ENCODE measurements around the gene OR7G3. TPM values are rescaled to one million over a fixed set of nuclear protein-coding genes. Genes with fewer than 3 reads are reported as not detected.

Gene OR7G3
- total and polyA plus RNA-seq, 5 experiments from 2014 or later, result not detected

DNA sequence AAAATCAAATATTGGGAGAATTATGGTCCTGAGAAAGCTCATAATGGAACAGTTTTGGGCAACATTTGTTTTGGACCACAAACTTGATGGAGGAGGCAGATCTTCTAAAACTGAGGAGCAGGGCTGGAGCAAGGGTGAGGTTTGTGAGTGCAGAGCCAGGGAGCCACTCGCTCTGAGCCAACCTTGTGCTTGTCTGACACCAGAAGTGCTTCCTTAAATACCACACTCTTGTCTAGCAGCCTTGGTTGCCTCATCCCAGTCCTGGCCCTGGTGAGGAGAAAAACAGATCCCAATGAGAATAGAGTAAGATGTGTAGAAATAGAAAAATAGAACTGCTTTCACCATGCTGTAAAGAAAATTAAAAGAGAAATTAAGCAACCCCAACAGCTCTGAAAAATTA lies 20.1 kb upstream of the OR7G3 start:
- H3K4me1 Mint-ChIP-seq, result peaks cover 38 to 75% (median 62%) of the 10 kb centered on the region in 4 donors
- ATAC-seq (no peak), DNase-seq (no peak)
- no peak overlapping the region for H3K4me3 Mint-ChIP-seq
- peaks cover 9 to 46% (median 26%) of the 10 kb centered on the region in 9 donors for H3K9me3 Mint-ChIP-seq
- H3K27me3 Mint-ChIP-seq, result no peaks in the 10 kb centered on the region
- no peak overlapping the region for H3K27ac Mint-ChIP-seq
- POLR2A ChIA-PET, result interaction anchor here (0.6 kb wide), 1 partner anchor 161 kb away, joined by 3 read pairs; no protein-coding TSS in a partner anchor
- H3K36me3 Mint-ChIP-seq, result peaks cover 40 to 80% (median 68%) of the 10 kb centered on the region in 3 donors

DNA sequence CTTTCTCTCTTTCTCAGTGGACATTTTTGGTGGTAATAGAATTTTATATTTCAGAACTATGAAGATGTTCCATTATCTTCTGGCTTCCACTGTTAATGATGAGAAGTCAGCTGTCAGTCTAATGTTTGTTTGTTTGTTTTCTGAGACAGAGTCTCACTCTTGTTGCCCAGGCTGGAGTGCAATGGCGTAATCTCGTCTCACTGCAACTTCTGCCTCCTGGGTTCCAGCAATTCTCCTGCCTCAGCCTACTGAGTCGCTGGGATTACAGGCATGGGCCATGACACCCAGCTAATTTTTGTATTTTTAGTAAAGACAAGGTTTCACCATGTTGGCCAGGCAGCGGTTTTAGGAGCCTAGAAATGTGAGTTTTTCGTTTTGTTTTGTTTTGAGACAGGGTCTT lies 18.2 kb upstream of the OR7G3 start:
- POLR2A ChIA-PET, result no interaction called here
- H3K4me1 Mint-ChIP-seq, result peaks cover 32 to 74% (median 60%) of the 10 kb centered on the region in 4 donors
- no peak for ATAC-seq
- no peaks in the 10 kb centered on the region for H3K27me3 Mint-ChIP-seq
- no peak for DNase-seq
- peak overlapping the region in 4 of 10 donors; percentile 2 to 30 (median 8) for H3K4me3 Mint-ChIP-seq
- peaks cover 28 to 62% (median 51%) of the 10 kb centered on the region in 3 donors for H3K36me3 Mint-ChIP-seq
- H3K27ac Mint-ChIP-seq, result peak overlapping the region in 1 of 10 donors; percentile 9
- H3K9me3 Mint-ChIP-seq, result peaks cover 9 to 32% (median 18%) of the 10 kb centered on the region in 9 donors

DNA sequence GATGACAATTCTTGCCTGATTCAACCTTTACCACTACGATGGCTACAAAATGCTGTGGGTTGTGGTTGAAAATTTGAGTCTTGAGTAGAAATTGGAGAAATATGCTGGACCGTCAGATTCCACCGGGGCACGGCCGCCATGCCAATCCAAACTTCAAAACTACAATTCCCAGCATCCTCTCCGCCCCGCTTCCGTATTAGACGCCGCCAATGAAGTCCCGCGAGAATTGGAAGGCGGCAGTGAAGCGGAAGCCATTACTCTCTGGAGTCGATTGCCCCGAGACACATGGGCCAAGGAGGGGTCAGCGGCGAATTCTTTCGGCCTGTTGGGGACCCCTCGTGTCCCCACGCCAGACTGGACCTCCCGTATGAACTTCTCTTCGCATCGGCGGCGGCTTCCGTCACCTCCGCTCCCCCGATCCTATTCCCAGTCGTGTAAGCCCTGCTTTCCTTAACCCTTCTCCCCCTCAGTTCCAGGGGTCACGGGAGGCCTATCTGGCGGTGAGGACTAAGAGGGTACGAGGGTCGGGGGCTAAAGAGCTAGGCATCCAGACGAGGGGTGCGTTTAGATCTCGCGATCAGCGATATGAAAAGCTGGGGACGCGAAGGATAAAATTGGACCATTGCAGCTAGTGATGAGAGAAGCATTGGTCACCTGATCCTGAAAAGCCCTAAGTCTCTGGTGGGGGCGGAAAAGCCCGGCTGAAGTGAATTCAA lies 13.6 kb upstream of the OR7G3 start, which contains the start of gene ZNF317:
ZNF317 (plus strand) TSS at position 239 of the 716 bp plus-strand sequence. CDS start 15,620 bp downstream, outside the sequence.
- POLR2A ChIA-PET, result interaction anchor here (0.6 kb wide), 1 partner anchor 860 kb away, joined by 4 read pairs; no protein-coding TSS in a partner anchor
- H3K27ac Mint-ChIP-seq, result peak within 1 kb of the TSS; percentile 97 to 100 (median 98)
- peaks cover 12 to 26% (median 24%) of the 10 kb centered on the region in 3 donors for H3K36me3 Mint-ChIP-seq
- peak within 1 kb of the TSS; percentile 95 to 99 (median 98) for H3K4me3 Mint-ChIP-seq
- H3K27me3 Mint-ChIP-seq, result peaks cover 0 to 2% (median 0%) of the 10 kb centered on the region in 5 donors
- H3K9me3 Mint-ChIP-seq, result peaks cover 7 to 18% (median 12%) of the 10 kb centered on the region in 9 donors
- ATAC-seq, result peak; percentile 92
- H3K4me1 Mint-ChIP-seq, result peaks cover 14 to 48% (median 40%) of the 10 kb centered on the region in 4 donors
- DNase-seq, result peak; percentile 73 to 97 (median 89)

DNA sequence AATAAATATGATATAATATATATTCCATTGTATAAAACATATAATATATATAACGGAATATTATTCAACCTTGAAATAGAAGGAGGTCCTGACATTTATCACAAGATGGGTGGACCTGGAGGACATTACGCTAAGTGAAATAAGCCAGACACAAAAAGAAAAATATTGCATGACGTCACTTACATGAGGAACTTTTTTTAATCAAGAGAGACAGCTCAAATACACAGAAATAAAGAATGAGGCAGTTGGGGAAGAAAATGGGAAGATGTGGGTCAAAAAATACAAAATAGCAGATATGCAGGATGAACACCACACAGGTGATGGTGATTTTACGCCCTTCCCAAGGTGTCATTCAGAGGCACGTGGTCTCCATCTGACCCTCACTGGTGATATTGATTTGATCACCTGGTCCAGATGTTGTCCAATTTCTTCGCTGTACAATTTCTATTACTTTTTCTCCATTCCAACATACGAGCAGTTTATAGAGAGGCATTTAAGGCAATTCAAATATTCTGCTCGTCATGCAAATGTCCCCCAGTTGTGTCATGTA lies 12.9 kb upstream of the OR7G3 start:
- Mint-ChIP-seq H3K4me1 (peaks cover 13 to 47% (median 39%) of the 10 kb centered on the region in 4 donors), H3K27me3 (peaks cover 0 to 2% (median 0%) of the 10 kb centered on the region in 5 donors), H3K36me3 (peaks cover 9 to 20% (median 18%) of the 10 kb centered on the region in 3 donors), H3K27ac (peak overlapping the region; percentile 97 to 100 (median 98)), H3K9me3 (peaks cover 3 to 11% (median 6%) of the 10 kb centered on the region in 9 donors), H3K4me3 (peak overlapping the region; percentile 95 to 99 (median 98))
- no peak for DNase-seq
- ATAC-seq, result peak; percentile 7 to 25
- POLR2A ChIA-PET, result interaction anchor here (0.6 to 0.7 kb wide), 2 partner anchors 482 to 860 kb away, joined by 3 to 4 read pairs; no protein-coding TSS in a partner anchor

DNA sequence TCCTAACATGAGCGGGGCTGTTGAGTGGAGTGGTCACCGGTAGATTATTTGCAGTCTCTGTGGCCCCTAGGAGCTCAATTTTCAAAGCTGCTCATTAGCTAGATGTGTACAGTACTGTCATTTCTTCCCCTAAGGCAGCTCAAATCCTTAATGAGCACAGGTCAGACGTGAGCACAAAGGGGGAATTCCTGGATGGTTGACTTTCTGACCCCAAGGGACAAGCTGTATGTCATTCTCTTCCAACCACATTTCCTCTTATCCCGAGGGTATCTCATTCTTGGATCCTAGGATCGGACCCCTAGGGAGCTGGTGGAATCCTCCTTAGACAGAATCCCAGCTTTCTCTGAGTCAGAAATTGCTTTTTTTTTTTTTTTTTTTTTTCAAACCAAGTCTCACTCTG lies 5.7 kb upstream of the OR7G3 start:
- Mint-ChIP-seq H3K4me3 (no peak overlapping the region), H3K4me1 (peaks cover under 1 to 16% (median 11%) of the 10 kb centered on the region in 4 donors), H3K36me3 (no peaks in the 10 kb centered on the region), H3K27ac (no peak overlapping the region), H3K9me3 (no peaks in the 10 kb centered on the region), H3K27me3 (peaks cover 2 to 18% (median 7%) of the 10 kb centered on the region in 5 donors)
- no peak for DNase-seq
- no peak for ATAC-seq
- POLR2A ChIA-PET, result interaction anchor here (0.7 kb wide), 1 partner anchor 1397 kb away, joined by 12 read pairs; no protein-coding TSS in a partner anchor

DNA sequence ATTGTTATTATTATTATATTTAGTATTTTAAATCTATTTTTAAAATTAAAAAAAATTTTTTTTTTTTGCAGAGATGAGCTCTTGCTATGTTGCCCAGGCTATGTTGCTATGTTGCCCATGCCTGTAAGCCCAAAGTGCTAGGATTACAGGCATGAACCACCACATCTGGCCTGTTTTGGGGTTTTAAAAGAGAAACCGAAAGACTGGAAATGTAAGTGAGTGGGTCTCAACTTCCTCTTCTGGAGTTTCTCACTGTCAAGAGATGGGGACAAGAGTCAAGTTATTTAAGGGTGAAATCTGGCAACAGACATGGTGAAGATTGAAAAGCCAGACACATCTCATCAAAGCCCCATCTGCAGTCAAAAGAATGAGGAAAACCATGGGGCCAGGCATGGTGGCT lies 4.2 kb upstream of the OR7G3 start:
- peak overlapping the region in 1 of 10 donors; percentile 52 for H3K27ac Mint-ChIP-seq
- POLR2A ChIA-PET, result no interaction called here
- H3K4me3 Mint-ChIP-seq, result no peak overlapping the region
- H3K36me3 Mint-ChIP-seq, result no peaks in the 10 kb centered on the region
- peaks cover 12 to 28% (median 21%) of the 10 kb centered on the region in 5 donors for H3K27me3 Mint-ChIP-seq
- H3K4me1 Mint-ChIP-seq, result peaks cover 2 to 10% (median 7%) of the 10 kb centered on the region in 4 donors
- no peak for DNase-seq
- no peak for ATAC-seq
- H3K9me3 Mint-ChIP-seq, result no peaks in the 10 kb centered on the region

DNA sequence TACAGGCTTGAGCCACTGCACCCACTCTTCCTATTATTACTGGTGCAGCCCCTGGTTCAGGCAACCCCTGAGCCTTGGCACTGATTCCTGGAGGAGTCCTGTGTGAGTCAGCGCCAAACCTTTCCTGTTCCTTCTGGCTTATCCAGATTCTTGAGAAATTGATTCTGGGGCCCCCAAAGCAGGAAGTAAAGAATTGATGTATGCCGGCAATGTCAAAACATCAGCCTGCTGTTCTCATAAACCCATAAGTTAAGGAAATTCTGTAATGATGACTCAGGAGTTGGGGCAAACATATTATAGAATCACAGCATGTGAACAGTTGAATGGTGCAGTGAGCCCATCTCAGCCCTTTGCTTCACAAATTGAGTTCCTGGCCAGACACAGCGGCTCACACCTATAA lies 1.4 kb upstream of the OR7G3 start:
- Mint-ChIP-seq H3K4me1 (peaks cover 2 to 10% (median 7%) of the 10 kb centered on the region in 4 donors), H3K4me3 (no peak overlapping the region)
- POLR2A ChIA-PET, result no interaction called here

DNA sequence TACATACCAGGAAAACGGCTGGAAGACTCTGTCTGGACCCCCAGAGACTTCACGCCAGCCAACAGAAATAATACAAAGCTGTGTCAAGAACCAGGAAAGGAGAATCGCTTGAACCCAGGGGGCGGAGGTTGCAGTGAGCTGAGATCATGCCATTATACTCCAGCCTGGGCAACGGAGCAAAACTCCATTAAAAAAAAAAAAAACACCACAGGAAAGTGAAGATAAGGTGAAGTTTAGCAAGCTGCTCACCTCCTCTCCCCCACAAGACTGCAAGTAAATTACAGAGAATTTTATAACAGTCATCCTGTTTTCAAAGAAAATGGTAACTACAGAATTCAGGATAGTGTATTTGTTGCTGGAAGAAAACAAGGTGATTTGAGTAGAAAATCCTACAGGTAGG lies 10.2 kb downstream of the OR7G3 start:
- no peaks in the 10 kb centered on the region for H3K9me3 Mint-ChIP-seq
- no peak for DNase-seq
- no peak overlapping the region for H3K27ac Mint-ChIP-seq
- no peak for ATAC-seq
- H3K4me3 Mint-ChIP-seq, result no peak overlapping the region
- no peaks in the 10 kb centered on the region for H3K36me3 Mint-ChIP-seq
- no peaks in the 10 kb centered on the region for H3K4me1 Mint-ChIP-seq
- POLR2A ChIA-PET, result no interaction called here
- H3K27me3 Mint-ChIP-seq, result peaks cover 17 to 42% (median 25%) of the 10 kb centered on the region in 5 donors

More for the DNA sequence above, 1.4 kb upstream of the OR7G3 start:
- Mint-ChIP-seq H3K27ac (no peak overlapping the region), H3K9me3 (no peaks in the 10 kb centered on the region), H3K27me3 (peaks cover 18 to 35% (median 30%) of the 10 kb centered on the region in 5 donors), H3K36me3 (no peaks in the 10 kb centered on the region)
- no peak for ATAC-seq
- no peak for DNase-seq

DNA sequence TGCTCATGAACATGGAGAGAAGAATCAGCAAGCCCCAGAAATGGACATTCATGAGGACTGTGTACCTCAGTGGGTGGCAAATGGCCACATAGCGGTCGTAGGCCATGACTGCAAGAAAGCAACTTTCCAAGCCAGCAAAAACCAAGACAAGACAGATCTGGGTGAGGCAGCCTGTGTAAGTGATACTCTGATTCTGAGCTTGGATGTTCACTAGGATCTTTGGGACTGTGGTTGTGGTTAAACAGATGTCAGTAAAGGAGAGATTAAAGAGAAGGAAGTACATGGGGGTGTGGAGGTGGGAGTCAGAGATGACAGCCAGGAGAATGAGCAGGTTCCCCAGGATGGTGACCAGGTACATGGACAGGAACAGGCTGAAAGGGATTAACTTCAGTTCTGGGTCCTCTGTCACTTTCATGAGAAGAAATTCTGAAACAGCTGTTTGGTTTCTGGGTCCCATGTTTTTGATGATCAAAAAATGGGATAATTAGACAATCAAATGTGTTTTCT lies 11.4 kb downstream of the OR7G3 start, which contains the start of gene OR7G1:
OR7G1 (minus strand) TSS at position 457 of the 507 bp plus-strand sequence; CDS start at position 457, 0 bp downstream.
- Mint-ChIP-seq H3K27me3 (peaks cover 14 to 32% (median 23%) of the 10 kb centered on the region in 5 donors), H3K27ac (no peak within 1 kb of the TSS), H3K36me3 (no peaks in the 10 kb centered on the region), H3K4me3 (no peak within 1 kb of the TSS), H3K9me3 (no peaks in the 10 kb centered on the region), H3K4me1 (no peaks in the 10 kb centered on the region)
- POLR2A ChIA-PET, result no interaction called here
- ATAC-seq (no peak), DNase-seq (no peak)

DNA sequence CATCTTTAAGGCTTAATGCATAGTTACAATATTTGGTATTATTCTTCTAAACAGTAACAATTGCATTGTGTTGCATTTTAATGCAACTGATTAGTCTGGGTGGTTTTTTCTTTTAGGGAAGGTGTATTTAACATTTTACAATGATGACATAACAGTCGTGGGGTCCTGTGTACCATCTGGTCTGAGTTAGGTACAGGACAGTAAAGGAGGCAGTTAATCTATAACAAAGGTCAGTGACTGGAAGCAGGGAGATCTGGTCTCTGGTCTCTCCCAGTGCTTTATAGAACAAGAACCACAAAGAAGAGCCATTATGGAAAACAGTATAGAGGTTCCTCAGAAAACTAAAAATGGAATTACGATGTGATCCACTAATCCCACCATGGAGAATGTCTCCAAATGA lies 16.8 kb downstream of the OR7G3 start:
- peaks cover 0 to 2% (median 0%) of the 10 kb centered on the region in 4 donors for H3K4me1 Mint-ChIP-seq
- no peaks in the 10 kb centered on the region for H3K36me3 Mint-ChIP-seq
- no peak overlapping the region for H3K4me3 Mint-ChIP-seq
- POLR2A ChIA-PET, result no interaction called here
- DNase-seq (no peak), ATAC-seq (no peak)
- no peaks in the 10 kb centered on the region for H3K9me3 Mint-ChIP-seq
- no peak overlapping the region for H3K27ac Mint-ChIP-seq
- peaks cover 11 to 27% (median 21%) of the 10 kb centered on the region in 5 donors for H3K27me3 Mint-ChIP-seq

DNA sequence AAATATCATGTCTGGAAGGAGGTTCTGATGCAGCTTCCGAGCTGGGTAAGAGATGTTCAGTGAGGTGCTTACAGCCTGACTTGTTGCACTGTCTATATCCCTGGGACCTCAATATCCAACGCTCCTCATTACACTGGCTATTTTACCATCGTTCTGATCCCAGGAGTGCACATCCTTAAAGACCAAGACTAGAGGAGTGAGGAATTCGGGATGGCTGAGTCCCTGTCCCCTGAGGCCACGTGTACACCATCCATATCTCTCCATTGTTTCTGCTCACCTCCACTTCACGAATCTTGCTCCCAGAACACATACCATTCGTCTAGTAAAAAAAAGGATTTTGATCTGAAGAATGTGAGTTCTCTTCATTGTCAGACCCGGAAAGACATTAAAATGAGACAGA lies 19.4 kb downstream of the OR7G3 start, which contains the start of gene OR7G2:
OR7G2 (minus strand) TSS at position 101 of the 400 bp plus-strand sequence. CDS start 4,232 bp downstream, outside the sequence.
- peaks cover 11 to 38% (median 19%) of the 10 kb centered on the region in 5 donors for H3K27me3 Mint-ChIP-seq

DNA sequence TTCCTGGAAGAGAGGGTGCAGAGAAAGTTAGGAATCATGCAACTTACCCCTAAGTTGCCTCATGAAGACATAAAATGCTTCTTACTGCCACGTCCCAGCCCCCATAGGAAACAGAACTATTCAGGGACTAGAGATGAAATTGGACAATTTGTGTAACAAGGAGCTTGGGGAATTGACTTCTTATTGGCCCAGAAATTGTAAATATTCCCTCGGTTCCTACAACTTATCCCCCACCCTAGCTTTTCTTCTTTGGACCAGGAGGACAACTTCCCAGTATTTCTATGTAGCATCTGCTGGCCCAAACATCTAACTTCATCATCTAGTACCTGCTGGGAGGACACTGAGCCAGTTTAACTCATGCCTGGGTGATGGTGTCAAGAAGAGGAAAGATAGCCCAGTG lies 40.0 kb downstream of the OR7G3 start, which contains the start of gene OR1M1:
OR1M1 (plus strand) TSS at position 301 of the 400 bp plus-strand sequence. CDS start 6,184 bp downstream, outside the sequence.
- H3K36me3 Mint-ChIP-seq, result no peaks in the 10 kb centered on the region
- no peaks in the 10 kb centered on the region for H3K9me3 Mint-ChIP-seq
- DNase-seq, result no peak
- H3K4me3 Mint-ChIP-seq, result no peak within 1 kb of the TSS
- POLR2A ChIA-PET, result no interaction called here
- no peaks in the 10 kb centered on the region for H3K4me1 Mint-ChIP-seq
- ATAC-seq, result no peak
- H3K27me3 Mint-ChIP-seq, result peaks cover 7 to 30% (median 17%) of the 10 kb centered on the region in 5 donors
- H3K27ac Mint-ChIP-seq, result no peak within 1 kb of the TSS

More for the DNA sequence above, 19.4 kb downstream of the OR7G3 start, which contains the start of gene OR7G2:
- DNase-seq (no peak), ATAC-seq (no peak)
- Mint-ChIP-seq H3K4me1 (peaks cover 0 to 2% (median 0%) of the 10 kb centered on the region in 4 donors), H3K9me3 (no peaks in the 10 kb centered on the region), H3K36me3 (no peaks in the 10 kb centered on the region), H3K27ac (no peak within 1 kb of the TSS), H3K4me3 (no peak within 1 kb of the TSS)
- POLR2A ChIA-PET, result no interaction called here

Data from naive thymus-derived CD8-positive, alpha-beta T cell (primary cell).